Panc1 (cell line): ENCODE data around the gene LYSMD3.

Experiments
- CTCF ChIP-seq: fragments of 450-650 bp; IDR thresholded peaks from 2 replicates; pipeline ENCODE4 v1.5.1; 2017; ENCODE audit warnings: mild to moderate bottlenecking
- REST ChIP-seq, 2 experiments: IDR thresholded peaks; 2 replicates each; pipeline ENCODE4 v1.6.1; 2011 to 2012; ENCODE audit warnings: low read depth in 2 of 2, control low read depth in 1 of 2, low read length in 1 of 2, mild to moderate bottlenecking in 1 of 2, moderate library complexity in 1 of 2; ENCODE audit not compliant: insufficient read depth in 1 of 2
- SIN3A ChIP-seq: IDR thresholded peaks from 2 replicates; pipeline ENCODE4 v1.6.1; 2012; ENCODE audit warnings: low read depth, mild to moderate bottlenecking, low read length, moderate library complexity, borderline replicate concordance; ENCODE audit not compliant: insufficient read depth
- TCF7L2 ChIP-seq: IDR thresholded peaks from 2 replicates; pipeline ENCODE4 v1.6.1; 2011; ENCODE audit warnings: mild to moderate bottlenecking, low read depth, low read length, inconsistent platforms

GRCh38 chr5:90534922-90535321 is 5.5 kb upstream of the LYSMD3 start:
- no peak for TF ChIP-seq CTCF
- no peak for TF ChIP-seq TCF7L2
- no peak for TF ChIP-seq REST (IDR thresholded peaks at IDR 0.05; ENCODE audit: insufficient read depth in 1 of 2, low read depth in 2 of 2, low read length in 1 of 2)
- TF ChIP-seq SIN3A = no peak
